HepG2 (cell line): ENCODE results near the gene SINHCAF. TPM values are rescaled to one million over a fixed set of nuclear protein-coding genes. Genes with fewer than 3 reads are reported as not detected.

Experiments used
- ATAC-seq: fragments of 200-7000 bp; cut with Tn5 transposase; 3 replicates; pipeline ENCODE4 v1.9.1; 2020; ENCODE audit warnings: mild to moderate bottlenecking, moderate library complexity
- BruUV-seq: library from RNA; stranded (reverse); fragments of 400-500 nt; replicated peaks from 2 replicates; lab custom pipeline; 2021; lab: Mats Ljungman, UMichigan
- CTCF ChIA-PET: fragments of 300-600 bp; formaldehyde crosslinking; extraction: SDS; loops from one replicate; lab custom pipeline; 2021; ENCODE audit warnings: low total read pairs, inconsistent platforms, low intra/inter-chr PET ratio; lab: Yijun Ruan, JAX
- POLR2A ChIA-PET: fragments of 350-600 bp; sonication (Branson Sonifier 250); formaldehyde crosslinking; loops from one replicate; lab custom pipeline; 2020; ENCODE audit warnings: antibody characterized with exemption, inconsistent platforms; lab: Yijun Ruan, JAX
- DNase-seq: peaks from one replicate; pipeline ENCODE4 v3.0.0-alpha.2; 2015; ENCODE audit warnings: low spot score
- FAIRE-seq: peaks from 3 replicates; lab custom pipeline; 2011; peaks lifted over from hg19 to GRCh38; lab: Jason Lieb, UNC
- H2AFZ ChIP-seq: one replicate; pipeline ENCODE4 v1.6.1; 2011; ENCODE audit warnings: low read length, inconsistent platforms
- H3K27ac ChIP-seq: fragments of 300-600 bp; 3 replicates; pipeline ENCODE4 v1.8.0; 2011; ENCODE audit warnings: mixed run types, mild to moderate bottlenecking, mixed read lengths, low read length, inconsistent platforms; ENCODE audit not compliant: insufficient read depth; ENCODE audit errors: extremely low read length
- H3K27me3 ChIP-seq, 2 experiments: fragments of 200-600 bp in 1 of 2; 2 replicates in 1 of 2; 3 replicates in 1 of 2; pipeline versions ENCODE4 v1.6.0 to v1.8.0; 2011; ENCODE audit warnings: low read length in 2 of 2, mild to moderate bottlenecking in 2 of 2, moderate library complexity in 2 of 2, inconsistent platforms in 1 of 2; ENCODE audit not compliant: insufficient read depth in 2 of 2, control insufficient read depth in 1 of 2
- H3K36me3 ChIP-seq, 2 experiments: fragments of 200-600 bp in 1 of 2; replicated peaks in 1 of 2; 2 replicates in 1 of 2; 3 replicates in 1 of 2; pipeline versions ENCODE4 v1.5.1 to v1.8.0; 2011; ENCODE audit warnings: low read length in 2 of 2, inconsistent platforms in 1 of 2; ENCODE audit not compliant: insufficient read depth in 2 of 2, control insufficient read depth in 1 of 2
- H3K4me1 ChIP-seq: 2 replicates; pipeline ENCODE4 v1.5.1; 2012; ENCODE audit warnings: low read length, inconsistent platforms; ENCODE audit not compliant: insufficient read depth
- H3K4me2 ChIP-seq: 2 replicates; pipeline ENCODE4 v1.6.0; 2011; ENCODE audit warnings: low read depth, low read length, inconsistent platforms
- H3K4me3 ChIP-seq, 3 experiments: fragments of 200-600 bp in 1 of 3; sonication (generic), shearing (Covaris generic) in 1 of 3; replicated peaks in 1 of 3; 2 replicates each; pipeline ENCODE4 v1.5.1; 2011 to 2016; ENCODE audit warnings: low read length in 3 of 3, inconsistent platforms in 2 of 3, low read depth in 2 of 3, mild to moderate bottlenecking in 2 of 3, control low read depth in 1 of 3, mixed read lengths in 1 of 3; ENCODE audit not compliant: insufficient read depth in 1 of 3
- H3K79me2 ChIP-seq: one replicate; pipeline ENCODE4 v1.6.1; 2011; ENCODE audit warnings: low read length, inconsistent platforms; ENCODE audit not compliant: insufficient read depth
- H3K9ac ChIP-seq: 2 replicates; pipeline ENCODE4 v1.6.0; 2011; ENCODE audit warnings: mild to moderate bottlenecking, low read depth, low read length, inconsistent platforms; ENCODE audit not compliant: insufficient read depth
- H3K9me3 ChIP-seq: 2 replicates; pipeline ENCODE4 v1.5.1; 2012; ENCODE audit warnings: mild to moderate bottlenecking, low read length
- H4K20me1 ChIP-seq: 2 replicates; pipeline ENCODE4 v1.6.0; 2011; ENCODE audit warnings: inconsistent platforms, mild to moderate bottlenecking, low read length, moderate library complexity; ENCODE audit not compliant: insufficient read depth
- BRD4 ChIP-seq: sonication (generic); formaldehyde crosslinking; IDR thresholded peaks from 2 replicates; pipeline ENCODE4 v1.4.0; 2020; ENCODE audit warnings: missing genetic modification reagents
- EEA1 ChIP-seq: sonication (generic); formaldehyde crosslinking; IDR thresholded peaks from 2 replicates; pipeline ENCODE4 v1.5.1; 2020; ENCODE audit warnings: mild to moderate bottlenecking, missing genetic modification reagents, borderline replicate concordance
- KLF12 ChIP-seq: sonication (generic); formaldehyde crosslinking; IDR thresholded peaks from 2 replicates; pipeline ENCODE4 v1.4.0; 2020; ENCODE audit warnings: missing genetic modification reagents, borderline replicate concordance
- MIER3 ChIP-seq: IDR thresholded peaks from 2 replicates; pipeline ENCODE4 v1.6.1; 2016; ENCODE audit warnings: missing compliant biosample characterization, borderline replicate concordance
- MLLT10 ChIP-seq: sonication (generic); formaldehyde crosslinking; IDR thresholded peaks from 2 replicates; pipeline ENCODE4 v1.4.0; 2020; ENCODE audit warnings: missing genetic modification reagents
- NCOA2 ChIP-seq: sonication (generic); formaldehyde crosslinking; IDR thresholded peaks from 2 replicates; pipeline ENCODE4 v1.8.0; 2022; ENCODE audit warnings: inconsistent platforms
- SCMH1 ChIP-seq: sonication (generic); formaldehyde crosslinking; IDR thresholded peaks from 2 replicates; pipeline ENCODE4 v1.9.0; 2021; ENCODE audit warnings: missing genetic modification reagents, mild to moderate bottlenecking, borderline replicate concordance
- SP2 ChIP-seq: sonication (generic); formaldehyde crosslinking; IDR thresholded peaks from 2 replicates; pipeline ENCODE4 v1.5.1; 2020; ENCODE audit warnings: mild to moderate bottlenecking, missing genetic modification reagents
- WGBS: methylation state at CpG from one replicate; pipeline ENCODE4 v1.1.6; 2017; ENCODE audit warnings: low lambda C conversion rate; 5-methylcytosine and 5-hydroxymethylcytosine counted together
- in situ Hi-C: cut with HindIII; loops from 2 replicates; pipeline ENCODE4 v1.10.0; 2017; ENCODE audit warnings: low pct_unique_long_range_greater_than_20kb; ENCODE audit not compliant: extremely low pct_ligation_motif_present
- intact Hi-C: fragments of 100-400 bp; cut with micrococcal nuclease; formaldehyde crosslinking; loops from one replicate; pipeline ENCODE4 v1.10.0; 2022; ENCODE audit not compliant: unreplicated experiment
- polyA plus RNA-seq, 8 experiments: library from polyadenylated mRNA; depleted of rRNA in 3 of 8; stranded (reverse) in 7 of 8; unstranded in 1 of 8; fragments of >200 nt; fragmentation: Illumina TruSeq in 4 of 8; extraction: Trizol in 4 of 8; gene quantifications; 2 replicates each; pipeline versions ENCODE4 v1.2.1 to v1.2.3, GENCODE V29; 2011 to 2016; ENCODE audit warnings: low read depth in 4 of 8, missing spikeins in 1 of 8, mixed read lengths in 1 of 8; ENCODE audit not compliant: insufficient read depth in 1 of 8
- total RNA-seq, 5 experiments: library from RNA; depleted of rRNA; stranded (reverse); fragments of >200 nt; fragmentation: Illumina TruSeq; extraction: Trizol; gene quantifications; 2 replicates each; pipeline ENCODE4 v1.2.3, GENCODE V29; 2016; ENCODE audit warnings: low read depth in 1 of 5

Gene SINHCAF
- total and polyA plus RNA-seq, 2 of the 13 experiments (the other 11 are each of a cell fraction or from before 2014, with no cell fraction given), result 54.6 to 97.8 TPM

DNA sequence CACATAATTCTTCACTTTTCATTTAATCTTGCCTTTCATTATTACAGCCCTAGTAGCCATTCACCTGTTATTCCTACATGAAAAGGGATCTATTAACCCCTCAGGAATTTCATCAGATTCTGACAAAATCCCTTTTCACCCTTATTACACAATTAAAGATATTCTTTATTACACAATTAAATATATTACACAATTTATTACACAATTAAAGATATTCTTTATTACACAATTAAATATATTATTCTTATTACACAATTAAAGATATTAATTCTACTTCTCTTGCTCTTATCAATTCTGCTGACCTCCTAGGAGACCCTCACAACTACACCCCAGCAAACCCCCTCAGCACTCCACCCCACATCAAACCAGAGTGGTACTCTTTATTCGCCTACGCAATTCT is 77.1 kb downstream of the SINHCAF start:
- FAIRE-seq, result no peak
- 49% methylated on average over 2 of the region's 2 CpGs for WGBS
- Histone ChIP-seq H3K79me2 (no peaks in the 10 kb centered on the region), H3K9ac (no peak overlapping the region), H3K4me1 (peaks cover 13% of the 10 kb centered on the region), H3K4me2 (no peak overlapping the region), H3K27ac (no peak overlapping the region), H3K9me3 (no peaks in the 10 kb centered on the region), H4K20me1 (no peaks in the 10 kb centered on the region), H2AFZ (no peak overlapping the region), H3K27me3 (peaks cover 0 to 8% of the 10 kb centered on the region in 2 experiments; a peak in 1 of 5 replicates), H3K4me3 (no peak overlapping the region), H3K36me3 (no peaks in the 10 kb centered on the region)
- DNase-seq, result no peak
- ChIA-PET CTCF (no interaction called here), POLR2A (no interaction called here)
- BruUV-seq, result no TSS peak
- intact Hi-C loops, result loop anchor here (2.0 to 10.0 kb wide), 2 partner anchors 132 to 264 kb away; no protein-coding TSS in a partner anchor
- TF ChIP-seq NCOA2 (CRISPR knock-in tag) (no peak), KLF12 (CRISPR knock-in tag) (no peak)
- ATAC-seq, result no peak
- in situ Hi-C loops, result no loop called here

DNA sequence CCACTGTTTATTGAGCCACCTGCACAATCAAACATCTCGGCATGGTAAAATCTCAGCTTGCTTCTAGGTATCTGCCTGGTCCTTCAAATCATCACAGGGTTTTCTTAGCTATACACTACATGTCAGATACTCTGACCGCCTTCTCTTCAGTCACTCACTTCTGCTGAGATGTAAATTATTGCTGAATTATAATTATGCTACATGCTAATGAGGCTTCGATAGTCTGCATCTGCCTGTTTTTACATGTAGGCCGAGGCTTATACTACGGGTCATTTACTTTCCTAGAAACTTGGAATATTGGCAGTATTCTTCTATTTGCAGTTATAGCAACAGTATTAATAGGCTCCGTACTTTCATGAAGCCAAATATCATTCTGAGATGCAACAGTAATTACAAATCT is 77.6 kb downstream of the SINHCAF start:
- no peaks in the 10 kb centered on the region for H4K20me1 ChIP-seq
- H3K36me3 ChIP-seq, result no peaks in the 10 kb centered on the region
- peaks cover 0 to 8% of the 10 kb centered on the region in 2 experiments; a peak in 1 of 5 replicates for H3K27me3 ChIP-seq
- 46% methylated on average over 6 of the region's 6 CpGs for WGBS
- intact Hi-C loops (loop anchor here (2.0 to 10.0 kb wide), 2 partner anchors 132 to 264 kb away; no protein-coding TSS in a partner anchor), in situ Hi-C loops (no loop called here)
- H3K9me3 ChIP-seq, result no peaks in the 10 kb centered on the region
- H2AFZ ChIP-seq, result no peak overlapping the region
- H3K79me2 ChIP-seq, result no peaks in the 10 kb centered on the region
- CTCF ChIA-PET, result no interaction called here
- BruUV-seq, result no TSS peak
- ATAC-seq, result no peak
- no peak for FAIRE-seq
- peaks cover 13% of the 10 kb centered on the region for H3K4me1 ChIP-seq
- TF ChIP-seq SCMH1 (CRISPR knock-in tag) (no peak), MIER3 (CRISPR knock-in tag) (no peak), SP2 (CRISPR knock-in tag) (no peak), MLLT10 (CRISPR knock-in tag) (no peak), BRD4 (CRISPR knock-in tag) (no peak), EEA1 (CRISPR knock-in tag) (no peak)
- H3K9ac ChIP-seq, result no peak overlapping the region
- no peak for DNase-seq
- H3K27ac ChIP-seq, result no peak overlapping the region
- POLR2A ChIA-PET, result no interaction called here
- no peak overlapping the region for H3K4me3 ChIP-seq
- H3K4me2 ChIP-seq, result no peak overlapping the region
